SU-DHL-6 (cell line): ENCODE data around the gene ACBD3.

Source experiments
- CTCF ChIP-seq: fragments of 200-600 bp; sonication (generic); IDR thresholded peaks from one replicate; pipeline ENCODE4 v1.5.1; 2017; ENCODE audit warnings: antibody characterized with exemption, mild to moderate bottlenecking, low read length, moderate library complexity; ENCODE audit not compliant: insufficient read depth, poor library complexity, severe bottlenecking
- EZH2phosphoT487 ChIP-seq: fragments of 200-600 bp; sonication (generic), shearing (Covaris generic); conservative IDR thresholded peaks from 2 replicates; pipeline ENCODE4 v1.6.1; 2018; ENCODE audit warnings: mild to moderate bottlenecking, antibody characterized with exemption, low read length, moderate library complexity, mixed read lengths

GRCh38 chr1:226211181-226211821 lies 24.8 kb upstream of the ACBD3 start:
- no peak for TF ChIP-seq CTCF
- TF ChIP-seq EZH2phosphoT487, result no peak
